Erythroblast (primary cell): ENCODE results near the gene CDC20.

Source experiments
- GATA1 ChIP-seq: IDR thresholded peaks from 2 replicates; pipeline ENCODE4 v1.6.1; 2011; ENCODE audit warnings: low read depth, mild to moderate bottlenecking, control low read depth, low read length, moderate library complexity
- POLR2A ChIP-seq: IDR thresholded peaks from 2 replicates; pipeline ENCODE4 v1.6.1; 2011; ENCODE audit warnings: mild to moderate bottlenecking, low read length

DNA sequence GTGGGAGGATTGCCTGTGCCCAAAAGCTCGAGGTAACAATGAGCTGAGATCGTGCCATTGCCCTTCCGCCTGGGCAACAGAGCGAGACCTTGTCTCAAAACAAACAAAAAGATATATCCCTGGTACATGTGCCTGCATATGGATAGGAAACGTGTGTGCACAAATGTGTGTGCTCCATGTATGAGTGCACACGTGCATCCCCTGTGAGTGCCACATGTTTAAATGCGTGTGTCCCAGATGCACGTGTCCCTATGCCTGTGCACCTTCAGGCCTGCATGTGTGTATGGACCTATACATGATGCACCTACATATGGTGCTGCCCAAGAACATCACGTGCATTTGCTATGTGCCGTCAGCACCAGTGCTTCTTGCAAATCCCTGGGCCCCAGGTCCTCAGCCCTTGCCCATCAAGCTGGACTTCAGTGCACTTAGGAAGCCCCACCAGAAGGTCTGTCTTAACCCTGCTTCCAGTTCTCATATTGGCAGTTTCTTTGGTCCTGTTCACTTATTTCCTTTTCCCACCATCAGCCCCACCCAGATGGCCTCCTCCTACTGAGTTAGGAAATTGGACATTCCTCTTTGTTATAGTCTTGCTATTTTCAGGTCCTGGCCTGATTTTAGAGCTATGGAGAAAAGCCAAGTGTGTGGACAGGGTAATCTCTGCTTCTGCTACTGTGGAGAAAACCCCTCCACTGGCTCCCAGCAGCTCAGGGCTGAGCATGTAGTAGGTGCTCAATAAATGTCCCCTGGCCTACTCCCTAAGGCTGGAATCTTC, 42.6 kb upstream of the CDC20 start:
- TF ChIP-seq POLR2A (no peak), GATA1 (no peak)
